GM19239 (cell line): ENCODE results near the gene RAB21.
"Not testable (repeated sequence)": the region's sequence is repeated elsewhere in the genome, so short reads cannot be mapped to it uniquely, and the experiment has no call there.

Experiments used
- DNase-seq: peaks from one replicate; pipeline ENCODE4 v3.0.0; 2011; ENCODE audit warnings: low spot score; ENCODE audit not compliant: insufficient read length
- FAIRE-seq: peaks from 2 replicates; lab custom pipeline; 2011; peaks lifted over from hg19 to GRCh38; lab: Jason Lieb, UNC

RAB21 gene

DNA sequence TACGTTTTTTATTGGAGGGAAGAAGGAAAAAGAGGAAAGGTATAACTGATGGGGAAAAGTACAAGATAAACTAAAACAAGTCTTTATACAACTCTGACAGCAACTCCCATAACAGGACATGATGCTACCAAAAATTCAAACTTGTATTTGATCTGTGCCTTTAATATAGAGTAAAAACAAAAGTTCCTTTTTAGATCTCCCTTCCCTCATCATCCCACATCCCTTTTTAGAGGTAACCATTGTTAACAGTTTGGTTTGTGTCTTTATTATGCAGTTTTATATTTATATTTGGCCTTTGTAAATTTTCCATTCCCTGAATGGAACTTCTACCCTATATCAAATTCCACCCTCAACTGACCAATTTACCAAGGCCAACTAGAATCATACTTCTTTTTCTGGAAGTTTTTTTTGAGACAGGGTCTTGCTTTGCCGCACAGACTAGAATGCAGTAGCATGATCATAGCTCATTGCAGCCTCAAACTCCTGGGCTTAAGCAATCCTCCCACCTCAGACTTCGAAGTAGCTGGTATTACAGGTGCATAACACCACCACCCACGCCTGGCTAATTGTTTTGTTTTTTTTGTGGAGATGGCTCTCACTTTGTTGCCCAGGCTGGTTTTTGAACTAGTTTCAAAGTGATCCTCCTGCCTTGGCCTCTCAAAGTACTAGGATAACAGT, 36.9 kb downstream of the RAB21 start:
- FAIRE-seq (no peak), DNase-seq (no peak)

DNA sequence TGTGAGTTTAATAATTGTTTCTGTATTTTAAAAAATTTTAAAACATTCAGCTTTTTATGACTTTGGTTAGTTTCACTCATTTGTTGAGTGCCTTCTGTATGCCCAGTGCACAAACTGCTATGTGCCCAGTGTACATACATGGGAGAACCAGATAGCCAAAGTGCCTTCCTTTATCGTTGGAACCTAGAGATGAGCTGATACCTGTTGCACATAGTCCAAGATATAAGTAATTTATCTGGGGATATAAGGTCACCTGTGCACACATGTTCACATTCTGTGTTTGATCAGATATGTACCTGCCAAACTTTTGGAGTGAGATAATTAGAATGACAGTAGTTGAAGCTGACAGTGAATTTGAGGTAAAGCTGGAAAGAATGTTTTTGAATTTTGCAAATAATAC, 37.9 kb downstream of the RAB21 start:
- FAIRE-seq (no peak), DNase-seq (no peak)

- DNase-seq (no peak), FAIRE-seq (no peak)
These were observed 41.2 kb downstream of the RAB21 start for GRCh38 chr12:71795901-71796300.

DNA sequence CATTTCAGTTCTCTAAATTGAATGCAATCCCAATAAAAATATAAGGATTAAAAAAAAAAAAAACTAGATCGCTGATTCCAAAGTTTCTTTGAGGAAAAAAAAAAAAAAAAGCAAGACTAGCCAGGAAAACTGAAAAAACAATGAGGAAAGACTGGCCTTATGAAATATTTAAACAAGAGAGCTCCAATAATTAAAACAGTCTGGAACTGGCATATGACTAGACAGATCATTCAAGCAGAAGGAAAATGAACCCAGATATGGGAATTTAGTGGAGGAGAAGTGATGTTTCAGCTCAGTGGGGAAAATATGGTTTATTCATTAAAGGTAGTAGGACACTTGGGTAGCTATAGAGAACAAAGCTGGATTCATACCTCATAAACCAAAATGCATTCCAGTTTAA, 42.9 kb downstream of the RAB21 start:
- DNase-seq, result no peak
- FAIRE-seq, result no peak

DNA sequence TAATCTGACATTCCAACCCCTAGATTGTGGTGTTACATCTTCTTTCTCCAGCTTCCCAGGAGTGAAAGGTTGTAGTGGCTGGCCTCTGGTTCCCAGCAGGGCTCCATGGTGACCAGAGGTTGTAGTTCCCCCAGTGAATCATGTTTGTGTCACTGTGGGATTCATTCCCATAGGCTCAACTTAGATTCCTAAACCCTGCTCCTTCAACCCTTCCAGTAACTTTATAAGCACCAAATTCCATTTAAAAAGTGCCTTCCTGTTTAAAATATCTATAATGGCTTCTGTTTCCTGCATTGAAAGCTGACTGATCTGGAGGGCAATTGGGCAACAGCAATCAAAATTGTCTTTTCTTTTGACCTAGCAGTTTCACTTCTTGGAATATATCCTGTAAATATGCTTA, 44.4 kb downstream of the RAB21 start:
- no peak for DNase-seq
- FAIRE-seq, result no peak

DNA sequence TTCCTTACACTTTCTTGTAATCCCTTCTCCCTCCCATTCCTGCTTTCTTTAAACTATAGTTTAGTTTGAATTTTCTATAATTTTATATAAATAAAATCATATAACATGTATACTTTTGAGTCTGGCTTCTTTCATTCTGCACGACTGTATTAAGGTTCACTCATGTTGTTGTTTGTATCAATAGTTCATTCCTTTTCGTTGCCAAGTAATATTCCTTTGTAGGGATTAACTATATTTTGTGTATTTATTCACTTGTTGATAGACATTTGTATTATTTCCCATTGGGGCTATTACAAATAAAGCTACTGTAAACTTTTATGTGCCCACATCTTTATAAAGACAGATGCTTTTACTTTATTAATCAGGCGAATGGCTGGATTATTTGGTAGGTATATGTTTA, 45.5 kb downstream of the RAB21 start:
- FAIRE-seq (no peak), DNase-seq (no peak)

DNA sequence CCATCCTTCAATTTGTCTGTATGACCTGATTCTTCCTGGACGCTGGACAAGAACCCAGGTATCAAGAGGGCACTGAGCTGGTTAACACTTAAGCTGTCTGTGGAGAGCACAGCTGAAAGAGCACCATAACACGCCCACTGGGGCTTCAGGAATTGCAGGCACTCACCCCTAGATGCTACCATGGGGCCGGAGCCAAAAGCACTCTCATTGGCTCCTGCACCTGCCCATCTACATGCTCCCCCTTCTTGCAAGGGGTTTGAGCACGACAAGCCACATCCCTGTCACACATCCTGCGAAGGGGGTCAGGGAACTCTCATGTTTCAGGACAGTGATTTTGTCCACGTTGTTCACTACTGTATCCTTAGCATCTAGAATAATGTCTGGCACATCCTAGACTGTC, 49.8 kb downstream of the RAB21 start:
- DNase-seq, result no peak
- no peak for FAIRE-seq

DNA sequence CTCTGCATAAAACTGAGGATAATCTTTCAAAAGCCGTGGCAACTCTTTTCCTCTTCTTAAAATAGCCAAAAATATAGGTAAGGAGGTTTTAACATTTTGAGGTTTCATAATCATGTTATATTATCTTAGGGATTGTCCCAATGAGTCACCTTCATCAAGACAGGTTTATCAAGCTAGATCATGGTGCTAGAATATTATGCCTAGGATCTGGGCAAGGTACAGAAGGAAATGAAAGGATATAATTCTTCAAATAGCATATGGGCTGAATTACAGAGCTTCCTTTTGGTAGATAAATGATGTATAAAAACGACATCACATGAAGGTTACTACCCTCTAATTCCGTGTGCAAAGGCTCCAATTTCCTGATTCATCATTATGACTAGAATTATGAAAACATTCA, 56.3 kb downstream of the RAB21 start:
- no peak for FAIRE-seq
- DNase-seq, result no peak

GRCh38 chr12:71815242-71815641, 60.6 kb downstream of the RAB21 start:
- not testable (repeated sequence) for FAIRE-seq, DNase-seq

- DNase-seq, FAIRE-seq: not testable (repeated sequence)
These were observed 67.4 kb downstream of the RAB21 start for GRCh38 chr12:71822088-71822487.

- FAIRE-seq (no peak), DNase-seq (no peak)
These were observed 74.2 kb downstream of the RAB21 start for GRCh38 chr12:71828813-71829212.

DNA sequence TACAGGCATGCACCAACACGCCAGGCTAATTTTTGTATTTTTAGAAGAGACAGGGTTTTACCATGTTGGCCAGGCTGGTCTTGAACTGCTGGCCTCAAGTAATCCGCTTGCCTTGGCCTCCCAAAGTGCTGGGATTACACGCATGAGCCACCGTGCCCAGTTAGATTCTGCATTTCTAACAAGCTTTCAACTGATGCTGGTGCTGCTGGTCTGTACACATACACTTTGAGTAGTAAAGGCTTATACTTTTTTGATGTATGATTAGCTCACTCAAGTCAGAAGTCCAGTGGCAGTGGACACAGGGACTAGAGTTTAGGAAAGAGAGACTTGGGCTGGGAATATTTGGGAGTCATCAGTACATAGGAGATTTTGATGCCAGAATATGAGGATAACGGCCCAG, 82.7 kb downstream of the RAB21 start:
- DNase-seq (no peak), FAIRE-seq (no peak)

- DNase-seq (no peak), FAIRE-seq (no peak)
These were observed 83.6 kb downstream of the RAB21 start for GRCh38 chr12:71838231-71838630.

GRCh38 chr12:71838676-71839075, 84.0 kb downstream of the RAB21 start:
- no peak for DNase-seq
- peak; percentile 23 for FAIRE-seq

DNA sequence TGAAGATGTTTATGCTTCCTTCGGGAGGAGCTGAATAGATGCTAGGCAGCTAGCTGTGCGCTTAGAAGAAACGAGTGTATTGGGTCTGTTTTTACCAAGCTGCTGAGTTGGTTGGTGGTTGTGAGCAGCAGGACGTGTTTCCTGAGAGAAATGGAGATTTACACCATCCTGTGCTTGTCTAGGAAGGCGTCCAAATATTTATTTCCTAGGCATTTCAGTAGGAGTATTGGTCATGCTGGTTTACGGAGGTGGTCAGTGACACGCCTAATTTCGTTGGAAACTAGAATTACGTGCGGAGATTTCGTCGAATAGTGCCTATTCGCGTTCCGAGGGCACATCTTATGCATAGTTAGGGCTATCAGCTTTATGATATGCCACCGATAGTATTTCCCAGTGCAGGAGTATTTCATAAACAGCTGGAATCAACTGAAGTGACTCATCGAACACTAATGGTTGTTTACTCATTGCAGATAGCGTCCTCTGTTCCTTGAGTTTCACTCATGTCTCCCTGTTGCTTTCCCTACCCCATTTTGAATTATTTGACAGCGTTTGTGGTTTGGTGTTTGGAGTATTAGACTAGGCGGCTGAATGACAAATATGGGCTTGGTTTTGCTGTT, 85.7 kb downstream of the RAB21 start:
- no peak for FAIRE-seq
- DNase-seq, result no peak

GRCh38 chr12:71846322-71846940, 91.8 kb downstream of the RAB21 start:
- FAIRE-seq (peak; percentile 28), DNase-seq (no peak)

- DNase-seq (no peak), FAIRE-seq (no peak)
These were observed 93.5 kb downstream of the RAB21 start for GRCh38 chr12:71848212-71848611.

- FAIRE-seq, result no peak
These were observed 94.6 kb downstream of the RAB21 start for GRCh38 chr12:71849109-71849851.

More at GRCh38 chr12:71849109-71849851, 94.6 kb downstream of the RAB21 start:
- no peak for DNase-seq
